ENCODE measurements around the gene ZDHHC5. TPM values are rescaled to one million over a fixed set of nuclear protein-coding genes. Genes with fewer than 3 reads are reported as not detected.

Gene ZDHHC5
- total and polyA plus RNA-seq, 2 of the 13 experiments (the other 11 are each of a cell fraction or from before 2014, with no cell fraction given), result 26.6 to 34.0 TPM

GRCh38 chr11:57640068-57640800 lies 27.7 kb upstream of the ZDHHC5 start (continued):
- TF ChIP-seq ZBED4 (CRISPR knock-in tag; IDR thresholded peaks at IDR 0.05; ENCODE audit: borderline replicate concordance) (peak; percentile 75), ZNF607 (CRISPR knock-in tag; IDR thresholded peaks at IDR 0.05; ENCODE audit: borderline replicate concordance) (peak; percentile 70; the same call in 1 of the 2 replicates)

- CTCF ChIA-PET (ENCODE audit: low intra/inter-chr PET ratio, low total read pairs), result interaction anchor here (1.0 to 7.0 kb wide), 6 partner anchors 73 to 296 kb away, joined by 3 to 79 read pairs (median 6); partner anchors contain the start of gene UBE2L6
- intact Hi-C loops (cut with micrococcal nuclease; ENCODE audit: unreplicated experiment) (loop anchor here (1.0 to 5.0 kb wide), 2 partner anchors 109 to 184 kb away; partner anchors contain the start of gene TIMM10), in situ Hi-C loops (cut with HindIII; ENCODE audit: extremely low pct_ligation_motif_present, low pct_unique_long_range_greater_than_20kb) (loop anchor here (5.0 to 10.0 kb wide), 3 partner anchors 74 to 294 kb away; partner anchors contain the start of gene UBE2L6)
- Histone ChIP-seq H4K20me1 (ENCODE audit: insufficient read depth, low read length) (no peaks in the 10 kb centered on the region), H3K4me1 (ENCODE audit: insufficient read depth, low read length) (peaks cover 43% of the 10 kb centered on the region), H2AFZ (ENCODE audit: low read length) (no peak overlapping the region), H3K9me3 (ENCODE audit: low read length) (no peaks in the 10 kb centered on the region), H3K9ac (ENCODE audit: insufficient read depth, low read depth, low read length) (no peak overlapping the region), H3K27ac (ENCODE audit: extremely low read length, insufficient read depth, low read length) (no peak overlapping the region), H3K79me2 (ENCODE audit: insufficient read depth, low read length) (no peaks in the 10 kb centered on the region), H3K36me3 (replicated peaks in 1 of 2; ENCODE audit: control insufficient read depth in 1 of 2, insufficient read depth in 2 of 2, low read length in 2 of 2) (no peaks in the 10 kb centered on the region), H3K27me3 (ENCODE audit: control insufficient read depth in 1 of 2, insufficient read depth in 2 of 2, low read length in 2 of 2) (peaks cover 1 to 8% of the 10 kb centered on the region in 2 experiments; a peak in 3 of 5 replicates), H3K4me3 (replicated peaks in 1 of 3; ENCODE audit: insufficient read depth in 1 of 3, low read depth in 2 of 3, low read length in 3 of 3) (no peak overlapping the region), H3K4me2 (ENCODE audit: low read depth, low read length) (peak overlapping the region; percentile 86)
- peak; percentile 47 for DNase-seq (ENCODE audit: low spot score)
- 50% methylated on average over 6 of the region's 7 CpGs for WGBS (ENCODE audit: low lambda C conversion rate)
- peak; percentile 54 for ATAC-seq
- peak; percentile 73 for FAIRE-seq
- no TSS peak for BruUV-seq (replicated peaks)
- POLR2A ChIA-PET, result interaction anchor here (0.9 to 4.3 kb wide), 13 partner anchors 11 to 296 kb away, joined by 3 to 33 read pairs (median 4); partner anchors contain the start of genes RTN4RL2, SERPING1, TIMM10 and UBE2L6
- TF ChIP-seq KDM5B (CRISPR knock-in tag; IDR thresholded peaks at IDR 0.05; ENCODE audit: borderline replicate concordance), result no peak
- no peak for TF ChIP-seq ZNF414 (CRISPR knock-in tag; IDR thresholded peaks at IDR 0.05)
- no peak for TF ChIP-seq CREB1 (IDR thresholded peaks at IDR 0.05)
- TF ChIP-seq CREB1 (CRISPR knock-in tag; IDR thresholded peaks at IDR 0.05), result no peak
- no peak for TF ChIP-seq AHDC1 (CRISPR knock-in tag; IDR thresholded peaks at IDR 0.05; ENCODE audit: borderline replicate concordance)
- no peak for TF ChIP-seq YY1 (IDR thresholded peaks at IDR 0.05; ENCODE audit: insufficient read depth, insufficient replicate concordance, low read depth, low read length)
Measured at GRCh38 chr11:57641011-57641807, 26.7 kb upstream of the ZDHHC5 start.
